CD4-positive, alpha-beta memory T cell (primary cell): Measurements from ENCODE around the gene VPS45. TPM values are rescaled to one million over a fixed set of nuclear protein-coding genes. Genes with fewer than 3 reads are reported as not detected.
A peak's percentile ranks its signal among the peaks of the same experiment; 100 is the strongest.
"Not testable (repeated sequence)": the region's sequence is repeated elsewhere in the genome, so short reads cannot be mapped to it uniquely, and the experiment has no call there.

Experiments
- CTCF ChIA-PET: fragments of 350-600 bp; sonication (Branson Sonifier 250); formaldehyde crosslinking; loops from one replicate; lab custom pipeline; 2021; ENCODE audit warnings: inconsistent platforms; ENCODE audit not compliant: partially characterized antibody; lab: Charles Lee
- POLR2A ChIA-PET: fragments of 350-600 bp; sonication (Branson Sonifier 250); formaldehyde crosslinking; loops from one replicate; lab custom pipeline; 2021; ENCODE audit not compliant: partially characterized antibody; lab: Charles Lee
- DNase-seq, 5 donors: peaks; one replicate each; pipeline versions ENCODE4 v3.0.0 to v3.0.0-alpha.2; 2020 to 2022; ENCODE audit warnings: mixed read lengths in 1 of 5
- H3K27ac ChIP-seq: one replicate; pipeline ENCODE4 v1.7.0; 2013; ENCODE audit warnings: low read depth, low read length
- H3K27me3 ChIP-seq: 2 replicates; pipeline ENCODE4 v1.7.0; 2013; ENCODE audit warnings: mild to moderate bottlenecking, low read length, moderate library complexity; ENCODE audit not compliant: insufficient read depth
- H3K36me3 ChIP-seq: 2 replicates; pipeline ENCODE4 v1.7.0; 2013; ENCODE audit warnings: mild to moderate bottlenecking, low read length, moderate library complexity; ENCODE audit not compliant: insufficient read depth
- H3K4me1 ChIP-seq: 2 replicates; pipeline ENCODE4 v1.7.0; 2013; ENCODE audit warnings: mild to moderate bottlenecking, low read length, moderate library complexity; ENCODE audit not compliant: insufficient read depth
- H3K4me3 ChIP-seq, 2 donors: one replicate each; pipeline ENCODE4 v1.7.0; 2013; ENCODE audit warnings: low read length in 2 of 2, mild to moderate bottlenecking in 1 of 2
- H3K9me3 ChIP-seq, 2 donors: one replicate each; pipeline ENCODE4 v1.7.0; 2013; ENCODE audit warnings: low read length in 2 of 2, control low read depth in 1 of 2; ENCODE audit not compliant: control insufficient read depth in 1 of 2
- H3K27ac Mint-ChIP-seq, 7 donors: one replicate each; pipeline ENCODE4 v1.8.0; 2020 to 2021; ENCODE audit warnings: mixed read lengths in 7 of 7, mild to moderate bottlenecking in 6 of 7, inconsistent platforms in 3 of 7, moderate library complexity in 3 of 7
- H3K27me3 Mint-ChIP-seq, 2 donors: one replicate each; pipeline ENCODE4 v1.8.0; 2020 to 2021; ENCODE audit warnings: mixed read lengths in 2 of 2
- H3K36me3 Mint-ChIP-seq, 2 donors: one replicate each; pipeline ENCODE4 v1.8.0; 2020 to 2021; ENCODE audit warnings: mixed read lengths in 2 of 2, inconsistent platforms in 1 of 2, mild to moderate bottlenecking in 1 of 2
- H3K4me1 Mint-ChIP-seq, 4 donors: one replicate each; pipeline ENCODE4 v1.8.0; 2020 to 2021; ENCODE audit warnings: mixed read lengths in 4 of 4, mild to moderate bottlenecking in 1 of 4
- H3K4me3 Mint-ChIP-seq, 8 donors: one replicate each; pipeline ENCODE4 v1.8.0; 2020 to 2021; ENCODE audit warnings: mixed read lengths in 8 of 8, mild to moderate bottlenecking in 7 of 8, moderate library complexity in 6 of 8, inconsistent platforms in 3 of 8
- H3K9me3 Mint-ChIP-seq, 8 donors: one replicate each; pipeline ENCODE4 v1.8.0; 2020 to 2021; ENCODE audit warnings: mixed read lengths in 8 of 8, mild to moderate bottlenecking in 5 of 8, inconsistent platforms in 3 of 8, moderate library complexity in 1 of 8
- intact Hi-C: fragments of 100-400 bp; cut with micrococcal nuclease; formaldehyde crosslinking; loops from one replicate; pipeline ENCODE4 v1.15.1; 2023
- polyA plus RNA-seq, 2 donors: library from polyadenylated mRNA; unstranded; fragments of 300-500 nt; fragmentation: Illumina TruSeq; gene quantifications; one replicate each; pipeline ENCODE4 v1.2.3, GENCODE V29; 2021
- total RNA-seq, 2 experiments: library from RNA; stranded (reverse); gene quantifications; one replicate each; pipeline ENCODE4 v1.2.3, GENCODE V29; 2021

Gene VPS45
- total and polyA plus RNA-seq, 4 experiments from 2014 or later, result 25.1 to 38.5 (median 34.4) TPM

DNA sequence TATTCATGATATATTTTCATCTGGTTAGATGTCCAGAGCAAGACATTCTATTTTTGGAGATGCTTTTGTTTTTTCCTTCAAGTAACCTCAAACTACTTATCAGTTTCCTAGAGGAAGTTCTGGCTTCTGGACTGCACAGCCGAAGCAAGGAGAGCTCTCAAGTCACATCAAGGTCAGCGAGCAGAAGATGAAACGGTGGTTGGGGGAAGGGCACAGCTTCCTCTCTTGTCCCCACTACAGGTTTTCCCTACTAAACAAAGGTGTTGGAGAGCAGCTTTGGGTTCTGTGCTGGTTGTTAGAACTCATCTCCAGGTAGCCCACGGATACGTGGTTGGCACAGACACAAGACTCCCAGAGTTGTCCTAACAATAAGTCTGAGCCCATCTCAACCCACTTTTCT, 77.0 kb downstream of the VPS45 start:
- intact Hi-C loops, result no loop called here
- DNase-seq, result no peak
- Mint-ChIP-seq H3K4me1 (peaks cover 43 to 62% (median 50%) of the 10 kb centered on the region in 4 donors), H3K27ac (peak overlapping the region; percentile 61 to 93 (median 74)), H3K36me3 (peaks cover 3 to 5% of the 10 kb centered on the region in 2 donors), H3K9me3 (peaks cover 0 to 2% (median 0%) of the 10 kb centered on the region in 8 donors), H3K4me3 (peak overlapping the region in 6 of 8 donors; percentile 17 to 83 (median 68)), H3K27me3 (no peaks in the 10 kb centered on the region)
- no peaks in the 10 kb centered on the region for H3K36me3 ChIP-seq
- POLR2A ChIA-PET, result interaction anchor here (0.6 to 2.9 kb wide), 4 partner anchors 11 to 35 kb away, joined by 4 to 19 read pairs (median 4); no protein-coding TSS in a partner anchor
- H3K27ac ChIP-seq, result no peak overlapping the region
- H3K27me3 ChIP-seq, result no peaks in the 10 kb centered on the region
- no peaks in the 10 kb centered on the region for H3K9me3 ChIP-seq
- CTCF ChIA-PET, result interaction anchor here (2.2 kb wide), 1 partner anchor 21 kb away, joined by 6 read pairs; no protein-coding TSS in a partner anchor
- no peak overlapping the region for H3K4me3 ChIP-seq
- H3K4me1 ChIP-seq, result peaks cover 26% of the 10 kb centered on the region

DNA sequence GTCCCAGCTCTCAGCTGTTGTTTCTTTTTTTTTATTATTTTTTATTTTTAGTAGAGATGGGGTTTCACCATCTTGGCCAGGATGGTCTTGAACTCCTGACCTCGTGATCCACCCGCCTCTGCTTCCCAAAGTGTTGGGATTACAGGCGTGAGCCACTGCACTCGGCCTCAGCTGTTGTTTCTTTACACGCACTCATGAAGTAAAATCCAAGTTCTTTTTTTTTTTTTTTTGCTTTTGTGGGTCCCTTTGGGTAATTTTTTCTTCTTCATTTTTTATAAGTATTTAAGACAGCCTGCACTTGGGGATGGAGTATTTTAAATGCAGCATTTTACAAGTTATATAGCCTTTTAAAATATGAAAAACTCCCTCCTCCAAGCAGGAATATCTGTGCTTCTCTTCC, 78.4 kb downstream of the VPS45 start:
- H3K4me1 ChIP-seq, result peaks cover 26% of the 10 kb centered on the region
- H3K27me3 Mint-ChIP-seq, H3K36me3 ChIP-seq, DNase-seq, H3K27ac Mint-ChIP-seq, H3K9me3 Mint-ChIP-seq, H3K9me3 ChIP-seq, H3K4me3 ChIP-seq, H3K27ac ChIP-seq, H3K27me3 ChIP-seq, intact Hi-C loops, H3K4me3 Mint-ChIP-seq, H3K36me3 Mint-ChIP-seq: not testable (repeated sequence)
- ChIA-PET CTCF (interaction anchor here (1.2 to 1.5 kb wide), 3 partner anchors 16 to 41 kb away, joined by 3 to 5 read pairs (median 3); no protein-coding TSS in a partner anchor), POLR2A (interaction anchor here (0.6 to 2.9 kb wide), 3 partner anchors 10 to 79 kb away, joined by 3 to 19 read pairs (median 6); partner anchors contain the start of gene VPS45)
- H3K4me1 Mint-ChIP-seq, result peaks cover 39 to 58% (median 47%) of the 10 kb centered on the region in 4 donors

DNA sequence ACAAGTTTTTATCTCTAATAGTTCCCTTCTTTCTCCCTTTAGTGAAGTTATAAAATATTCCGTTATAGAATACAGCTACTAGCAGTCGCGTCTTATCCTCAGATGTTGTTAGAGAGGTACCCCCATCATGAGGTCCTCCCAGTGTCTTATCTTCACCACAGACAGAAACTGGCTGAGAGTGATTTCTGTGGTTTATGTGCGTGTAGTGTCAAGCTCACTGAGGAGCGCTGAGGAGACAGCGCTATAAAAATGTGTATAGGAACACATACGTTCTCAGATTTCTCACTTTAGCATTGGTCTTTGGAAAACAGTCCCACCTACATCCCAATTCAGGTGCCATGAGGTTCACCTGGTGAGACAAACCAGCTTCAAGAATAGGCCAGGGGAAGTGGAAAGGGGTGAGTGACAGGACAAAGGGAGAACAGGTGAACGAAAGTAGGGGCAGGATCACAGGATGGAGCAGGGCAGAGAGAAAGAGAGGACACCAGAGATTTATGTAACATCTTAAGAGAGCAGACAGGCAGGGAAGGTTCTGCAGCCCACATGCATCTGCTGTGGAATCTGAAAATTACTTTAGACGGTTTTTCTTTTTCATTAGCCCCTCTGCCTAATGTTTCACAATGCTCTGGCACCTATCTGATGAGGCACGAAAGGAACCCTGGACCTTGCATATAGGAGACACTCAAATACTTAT, 79.4 kb downstream of the VPS45 start:
- Histone ChIP-seq H3K4me1 (peaks cover 32% of the 10 kb centered on the region), H3K27ac (no peak overlapping the region), H3K9me3 (no peaks in the 10 kb centered on the region), H3K4me3 (no peak overlapping the region), H3K27me3 (no peaks in the 10 kb centered on the region), H3K36me3 (no peaks in the 10 kb centered on the region)
- peak overlapping the region in 7 of 8 donors; percentile 9 to 70 (median 19) for H3K4me3 Mint-ChIP-seq
- no peak for DNase-seq
- H3K9me3 Mint-ChIP-seq, result peaks cover 0 to 2% (median 0%) of the 10 kb centered on the region in 8 donors
- peaks cover 0 to 16% of the 10 kb centered on the region in 2 donors for H3K36me3 Mint-ChIP-seq
- H3K27me3 Mint-ChIP-seq, result no peaks in the 10 kb centered on the region
- H3K27ac Mint-ChIP-seq, result peak overlapping the region; percentile 38 to 98 (median 71)
- ChIA-PET POLR2A (interaction anchor here (1.1 to 2.9 kb wide), 5 partner anchors 15 to 80 kb away, joined by 3 to 19 read pairs (median 6); partner anchors contain the start of gene VPS45), CTCF (interaction anchor here (1.2 to 1.5 kb wide), 3 partner anchors 15 to 40 kb away, joined by 3 to 5 read pairs (median 3); no protein-coding TSS in a partner anchor)
- intact Hi-C loops, result no loop called here
- peaks cover 43 to 68% (median 57%) of the 10 kb centered on the region in 4 donors for H3K4me1 Mint-ChIP-seq

DNA sequence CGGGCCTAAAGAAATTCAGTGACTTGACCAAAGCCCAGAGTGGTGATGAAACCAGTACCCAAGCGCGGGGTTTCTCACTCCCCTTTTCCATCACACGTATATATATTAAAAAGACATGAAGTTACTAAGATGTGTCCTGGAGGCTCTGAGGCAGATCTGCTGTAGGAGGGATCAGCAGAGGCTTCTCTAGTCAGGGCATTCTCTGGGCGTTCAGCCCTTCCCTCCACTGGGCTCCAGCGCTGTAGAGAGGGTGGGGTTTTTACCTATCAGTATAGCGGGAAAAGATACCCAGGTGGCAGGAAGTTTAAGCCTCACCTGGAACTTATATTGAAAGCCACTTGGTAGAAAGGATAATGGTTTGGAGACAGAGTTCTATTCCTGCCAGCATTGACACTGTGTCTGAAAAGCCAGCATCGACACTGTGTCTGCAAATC, 81.3 kb downstream of the VPS45 start:
- Mint-ChIP-seq H3K9me3 (peaks cover 0 to 2% (median 0%) of the 10 kb centered on the region in 8 donors), H3K4me3 (peak overlapping the region; percentile 93 to 97 (median 94)), H3K4me1 (peaks cover 51 to 83% (median 67%) of the 10 kb centered on the region in 4 donors), H3K27ac (peak overlapping the region; percentile 90 to 98 (median 96)), H3K27me3 (no peaks in the 10 kb centered on the region), H3K36me3 (peaks cover 5 to 29% of the 10 kb centered on the region in 2 donors)
- DNase-seq, result no peak
- peaks cover 51% of the 10 kb centered on the region for H3K4me1 ChIP-seq
- no peaks in the 10 kb centered on the region for H3K27me3 ChIP-seq
- CTCF ChIA-PET, result interaction anchor here (0.6 to 5.5 kb wide), 3 partner anchors 17 to 75 kb away, joined by 3 to 39 read pairs (median 9); no protein-coding TSS in a partner anchor
- POLR2A ChIA-PET, result interaction anchor here (0.7 to 6.5 kb wide), 13 partner anchors 8 to 261 kb away, joined by 5 to 179 read pairs (median 30); partner anchors contain the start of genes ANP32E and VPS45
- peak overlapping the region; percentile 81 for H3K27ac ChIP-seq
- peaks cover 7% of the 10 kb centered on the region for H3K36me3 ChIP-seq
- intact Hi-C loops, result loop anchor here (1.0 kb wide), 1 partner anchor 82 kb away; the partner anchor contains the start of gene VPS45
- no peaks in the 10 kb centered on the region for H3K9me3 ChIP-seq
- H3K4me3 ChIP-seq, result peak overlapping the region; percentile 26 to 58

DNA sequence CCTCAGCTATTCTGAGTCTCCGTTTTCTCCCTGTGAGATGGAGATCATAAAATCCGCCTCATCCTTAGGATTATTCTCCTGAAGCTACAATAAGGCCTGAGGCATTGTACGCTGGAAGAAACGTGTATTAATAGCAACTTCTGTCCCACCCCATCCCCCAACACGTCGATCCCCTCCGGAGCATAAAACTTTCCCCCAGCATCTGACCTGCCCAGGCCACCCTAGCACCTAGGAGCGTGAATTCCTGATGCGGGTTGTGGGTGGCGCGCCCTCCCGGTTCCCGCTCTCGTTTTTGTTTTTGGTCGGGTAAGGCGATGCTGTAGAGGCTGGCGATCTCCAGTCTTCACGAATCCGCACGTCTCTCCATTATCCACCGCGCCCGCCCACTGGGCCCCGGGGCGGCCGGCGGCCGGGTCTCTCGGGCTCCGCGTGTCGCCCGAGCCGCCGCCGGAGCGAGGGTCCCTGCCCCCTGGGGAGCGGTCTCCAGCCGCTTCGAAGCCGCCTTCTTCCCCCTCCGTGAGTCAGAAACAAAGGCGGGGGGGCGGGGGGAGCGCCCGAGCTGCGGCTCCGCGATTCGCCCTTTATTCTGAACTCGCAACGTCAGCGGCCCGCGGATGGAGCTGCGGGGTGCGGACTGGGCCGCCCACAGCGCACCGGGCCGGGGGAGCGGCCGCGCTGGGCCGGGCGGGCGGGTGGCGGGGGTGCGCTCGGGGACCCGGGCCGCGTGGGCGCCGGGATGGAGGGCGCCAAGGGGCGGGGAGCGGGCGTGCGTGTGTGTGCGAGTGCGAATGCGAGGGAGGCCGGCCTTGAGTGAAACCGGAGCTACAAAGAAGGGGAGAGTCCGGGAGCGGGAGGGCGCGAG, 81.9 kb downstream of the VPS45 start, which contains the start of gene PLEKHO1:
TSS of gene PLEKHO1 (plus strand) at position 646 of the 862 bp plus-strand sequence. CDS start 342 bp downstream, outside the sequence.
- H3K4me3 ChIP-seq, result peak within 1 kb of the TSS; percentile 77 to 87
- H3K36me3 Mint-ChIP-seq, result peaks cover 11 to 35% of the 10 kb centered on the region in 2 donors
- no peaks in the 10 kb centered on the region for H3K9me3 ChIP-seq
- H3K4me1 Mint-ChIP-seq, result peaks cover 53 to 83% (median 68%) of the 10 kb centered on the region in 4 donors
- intact Hi-C loops, result loop anchor here (1.0 kb wide), 1 partner anchor 82 kb away; the partner anchor contains the start of gene VPS45
- peaks cover 13% of the 10 kb centered on the region for H3K36me3 ChIP-seq
- H3K27ac Mint-ChIP-seq, result peak within 1 kb of the TSS; percentile 95 to 99 (median 98)
- ChIA-PET POLR2A (interaction anchor here (0.6 to 6.5 kb wide), 30 partner anchors 9 to 1887 kb away, joined by 3 to 179 read pairs (median 6); partner anchors contain the start of genes ANP32E, OTUD7B, RPRD2 and S100A11), CTCF (interaction anchor here (0.6 to 5.5 kb wide), 5 partner anchors 13 to 81 kb away, joined by 3 to 39 read pairs (median 9); partner anchors contain the start of gene VPS45)
- peak within 1 kb of the TSS; percentile 94 to 99 (median 98) for H3K4me3 Mint-ChIP-seq
- peaks cover 52% of the 10 kb centered on the region for H3K4me1 ChIP-seq
- peak; percentile 72 to 92 (median 79) for DNase-seq
- peak within 1 kb of the TSS; percentile 81 for H3K27ac ChIP-seq
- H3K27me3 Mint-ChIP-seq, result no peaks in the 10 kb centered on the region
- no peaks in the 10 kb centered on the region for H3K27me3 ChIP-seq
- H3K9me3 Mint-ChIP-seq, result peaks cover 0 to 2% (median 0%) of the 10 kb centered on the region in 8 donors
